Measurements from ENCODE around the gene SCD5. TPM values are rescaled to one million over a fixed set of nuclear protein-coding genes. Genes with fewer than 3 reads are reported as not detected.

Gene SCD5
- total RNA-seq, 1 experiment from 2014 or later: 16.3 TPM

GRCh38 chr4:82588771-82589270 lies 209.8 kb downstream of the SCD5 start:
- intact Hi-C loops (cut with micrococcal nuclease; ENCODE audit: unreplicated experiment): no loop called here
- H3K4me3 Mint-ChIP-seq (ENCODE audit: low read depth, unreplicated experiment): no peak overlapping the region
- CTCF ChIA-PET: interaction anchor here (0.9 kb wide), 1 partner anchor 42 kb away, joined by 4 read pairs; no protein-coding TSS in a partner anchor
- DNase-seq: no peak
- H3K9me3 Mint-ChIP-seq (ENCODE audit: low read depth, unreplicated experiment): no peaks in the 10 kb centered on the region
- no peak overlapping the region for H3K27ac Mint-ChIP-seq (ENCODE audit: unreplicated experiment)
- H3K27me3 Mint-ChIP-seq (ENCODE audit: unreplicated experiment): peaks cover 18% of the 10 kb centered on the region
- H3K4me1 Mint-ChIP-seq (ENCODE audit: low read depth, unreplicated experiment): no peaks in the 10 kb centered on the region
- no peaks in the 10 kb centered on the region for H3K36me3 Mint-ChIP-seq (ENCODE audit: insufficient read depth, unreplicated experiment)
- no peak for TF ChIP-seq CTCF (IDR thresholded peaks at IDR 0.05; ENCODE audit: unreplicated experiment)
- no TSS peak for BruUV-seq (replicated peaks)

- Mint-ChIP-seq H3K27ac (ENCODE audit: unreplicated experiment) (no peak overlapping the region), H3K4me3 (ENCODE audit: low read depth, unreplicated experiment) (no peak overlapping the region), H3K4me1 (ENCODE audit: low read depth, unreplicated experiment) (peaks cover 8% of the 10 kb centered on the region), H3K9me3 (ENCODE audit: low read depth, unreplicated experiment) (no peaks in the 10 kb centered on the region), H3K27me3 (ENCODE audit: unreplicated experiment) (peaks cover 15% of the 10 kb centered on the region), H3K36me3 (ENCODE audit: insufficient read depth, unreplicated experiment) (no peaks in the 10 kb centered on the region)
- CTCF ChIA-PET: interaction anchor here (0.9 kb wide), 1 partner anchor 43 kb away, joined by 4 read pairs; no protein-coding TSS in a partner anchor
- no TSS peak for BruUV-seq (replicated peaks)
- intact Hi-C loops (cut with micrococcal nuclease; ENCODE audit: unreplicated experiment): no loop called here
- no peak for TF ChIP-seq CTCF (IDR thresholded peaks at IDR 0.05; ENCODE audit: unreplicated experiment)
- no peak for DNase-seq
These were observed 210.6 kb downstream of the SCD5 start for GRCh38 chr4:82587826-82588540.

GRCh38 chr4:82585690-82586435 lies 212.7 kb downstream of the SCD5 start:
- Mint-ChIP-seq H3K27ac (ENCODE audit: unreplicated experiment) (no peak overlapping the region), H3K4me3 (ENCODE audit: low read depth, unreplicated experiment) (no peak overlapping the region), H3K4me1 (ENCODE audit: low read depth, unreplicated experiment) (peaks cover 8% of the 10 kb centered on the region), H3K27me3 (ENCODE audit: unreplicated experiment) (no peaks in the 10 kb centered on the region), H3K36me3 (ENCODE audit: insufficient read depth, unreplicated experiment) (no peaks in the 10 kb centered on the region), H3K9me3 (ENCODE audit: low read depth, unreplicated experiment) (no peaks in the 10 kb centered on the region)
- TF ChIP-seq CTCF (IDR thresholded peaks at IDR 0.05; ENCODE audit: unreplicated experiment): no peak
- intact Hi-C loops (cut with micrococcal nuclease; ENCODE audit: unreplicated experiment): no loop called here
- no peak for DNase-seq
- CTCF ChIA-PET: no interaction called here
- no TSS peak for BruUV-seq (replicated peaks)

- no peak overlapping the region for H3K4me3 Mint-ChIP-seq (ENCODE audit: low read depth, unreplicated experiment)
- peaks cover 8% of the 10 kb centered on the region for H3K4me1 Mint-ChIP-seq (ENCODE audit: low read depth, unreplicated experiment)
- intact Hi-C loops (cut with micrococcal nuclease; ENCODE audit: unreplicated experiment): no loop called here
- no TSS peak for BruUV-seq (replicated peaks)
- CTCF ChIA-PET: no interaction called here
- TF ChIP-seq CTCF (IDR thresholded peaks at IDR 0.05; ENCODE audit: unreplicated experiment): no peak
- H3K27me3 Mint-ChIP-seq (ENCODE audit: unreplicated experiment): no peaks in the 10 kb centered on the region
- H3K9me3 Mint-ChIP-seq (ENCODE audit: low read depth, unreplicated experiment): no peaks in the 10 kb centered on the region
- H3K36me3 Mint-ChIP-seq (ENCODE audit: insufficient read depth, unreplicated experiment): no peaks in the 10 kb centered on the region
- no peak for DNase-seq
- H3K27ac Mint-ChIP-seq (ENCODE audit: unreplicated experiment): no peak overlapping the region
These were observed 213.7 kb downstream of the SCD5 start for GRCh38 chr4:82584931-82585330.
